ENCODE measurements around the gene ZC2HC1B. TPM values are rescaled to one million over a fixed set of nuclear protein-coding genes. Genes with fewer than 3 reads are reported as not detected.

Gene ZC2HC1B
- total and polyA plus RNA-seq, 2 of the 8 experiments (the other 6 are each of a cell fraction or from before 2014, with no cell fraction given): not detected

DNA sequence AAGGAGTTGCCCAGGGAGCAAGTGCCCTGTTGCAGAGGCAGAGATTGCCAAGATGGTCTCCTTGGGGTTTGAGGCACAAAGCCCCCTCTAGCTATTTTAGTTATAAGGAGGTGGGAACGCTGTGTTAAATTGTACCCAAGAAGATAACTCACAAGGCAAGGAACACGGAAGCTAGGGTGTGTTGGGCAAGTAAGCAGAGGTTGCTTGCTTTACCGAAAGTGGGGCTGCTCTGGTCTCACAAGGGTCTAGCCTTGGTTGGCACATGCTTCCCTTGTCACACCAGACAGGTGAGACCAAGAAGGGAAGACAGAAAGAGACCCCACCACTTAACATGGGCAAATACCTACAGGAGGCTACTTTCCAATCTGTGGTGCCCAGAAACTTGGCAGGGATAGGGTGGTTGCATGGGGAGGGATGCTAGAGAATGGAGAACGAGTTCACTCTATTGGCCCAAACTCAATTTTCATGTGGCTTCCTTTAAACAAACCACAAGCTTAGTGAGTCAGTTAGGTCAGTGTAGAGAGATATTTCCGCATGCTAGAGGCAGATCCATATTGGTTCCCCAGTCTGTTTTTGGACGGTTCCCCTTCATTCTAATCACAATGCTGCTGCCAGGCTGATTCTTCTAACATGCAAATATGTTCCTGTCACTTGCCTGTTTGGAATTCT, 101.4 kb downstream of the ZC2HC1B start (continued):
- TF ChIP-seq, protein P1, sequence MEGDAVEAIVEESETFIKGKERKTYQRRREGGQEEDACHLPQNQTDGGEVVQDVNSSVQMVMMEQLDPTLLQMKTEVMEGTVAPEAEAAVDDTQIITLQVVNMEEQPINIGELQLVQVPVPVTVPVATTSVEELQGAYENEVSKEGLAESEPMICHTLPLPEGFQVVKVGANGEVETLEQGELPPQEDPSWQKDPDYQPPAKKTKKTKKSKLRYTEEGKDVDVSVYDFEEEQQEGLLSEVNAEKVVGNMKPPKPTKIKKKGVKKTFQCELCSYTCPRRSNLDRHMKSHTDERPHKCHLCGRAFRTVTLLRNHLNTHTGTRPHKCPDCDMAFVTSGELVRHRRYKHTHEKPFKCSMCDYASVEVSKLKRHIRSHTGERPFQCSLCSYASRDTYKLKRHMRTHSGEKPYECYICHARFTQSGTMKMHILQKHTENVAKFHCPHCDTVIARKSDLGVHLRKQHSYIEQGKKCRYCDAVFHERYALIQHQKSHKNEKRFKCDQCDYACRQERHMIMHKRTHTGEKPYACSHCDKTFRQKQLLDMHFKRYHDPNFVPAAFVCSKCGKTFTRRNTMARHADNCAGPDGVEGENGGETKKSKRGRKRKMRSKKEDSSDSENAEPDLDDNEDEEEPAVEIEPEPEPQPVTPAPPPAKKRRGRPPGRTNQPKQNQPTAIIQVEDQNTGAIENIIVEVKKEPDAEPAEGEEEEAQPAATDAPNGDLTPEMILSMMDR (IDR thresholded peaks at IDR 0.05; ENCODE audit: control extremely low read depth in 1 of 3, insufficient read depth in 1 of 3, low read depth in 1 of 3, low read length in 3 of 3): no peak
- TF ChIP-seq RAD21 (IDR thresholded peaks at IDR 0.05 in 1 of 2, conservative IDR thresholded peaks at IDR 0.05 in 1 of 2; ENCODE audit: low read depth in 2 of 2, low read length in 2 of 2): no peak
